HG03095 (cell line): ENCODE measurements around the gene MED31.
A peak's percentile ranks its signal among the peaks of the same experiment; 100 is the strongest.
"Not testable (repeated sequence)": the region's sequence is repeated elsewhere in the genome, so short reads cannot be mapped to it uniquely, and the experiment has no call there.

Experiments used
- ATAC-seq: cut with Tn5 transposase; IDR thresholded peaks from one replicate; pipeline ENCODE4 v1.9.1; 2021; ENCODE audit warnings: moderate library complexity; ENCODE audit not compliant: unreplicated experiment

Gene MED31

DNA sequence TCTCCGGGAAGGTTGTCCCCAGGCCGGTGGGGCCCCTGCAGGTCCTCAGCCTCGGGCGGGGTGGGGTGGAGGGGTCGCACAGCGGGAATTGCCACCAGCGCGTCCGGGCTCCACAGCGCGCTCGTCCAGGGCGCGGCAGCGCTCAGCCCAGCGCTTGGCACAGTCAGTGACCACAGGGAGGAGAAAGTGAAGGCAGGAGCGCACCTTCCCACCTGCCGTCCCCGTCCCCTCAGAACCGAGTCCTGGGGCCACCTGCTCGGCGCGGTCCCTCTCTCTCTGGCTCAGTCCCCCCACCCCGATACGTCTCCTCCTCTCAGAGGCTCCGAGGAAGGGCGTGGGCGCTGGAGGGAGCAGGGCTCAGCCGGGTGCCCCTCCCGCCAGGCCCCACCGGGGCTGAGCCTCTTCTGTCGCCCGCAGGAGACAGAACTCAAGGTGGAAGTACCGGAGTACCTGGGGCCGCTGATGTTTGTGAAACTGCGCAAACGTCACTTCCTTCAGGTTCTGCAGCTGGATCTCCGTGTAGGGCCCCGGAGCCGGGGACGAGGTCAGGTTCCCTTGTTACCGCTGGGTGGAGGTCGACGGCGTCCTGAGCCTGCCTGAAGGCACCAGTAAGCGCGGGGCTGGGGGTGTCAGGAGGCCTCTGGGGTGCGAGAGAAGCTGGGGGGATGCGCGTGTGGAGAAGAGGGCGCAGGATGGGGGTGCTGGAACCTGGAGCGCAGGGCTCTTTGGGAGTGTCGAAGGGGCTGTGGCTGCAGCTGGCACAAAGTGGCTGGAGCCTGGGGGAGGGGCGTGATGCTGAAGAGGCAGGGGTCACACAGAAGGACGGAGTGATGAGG lies 5.6 kb upstream of the MED31 start:
- not testable (repeated sequence) for ATAC-seq

GRCh38 chr17:6655732-6656361 lies 4.4 kb upstream of the MED31 start:
- ATAC-seq = not testable (repeated sequence)

GRCh38 chr17:6654841-6655731 lies 3.7 kb upstream of the MED31 start:
- no peak for ATAC-seq

GRCh38 chr17:6651919-6652452 lies 581 bp upstream of the MED31 start:
- ATAC-seq = peak; percentile 6

GRCh38 chr17:6648181-6648580 lies 3.2 kb downstream of the MED31 start:
- no peak for ATAC-seq

DNA sequence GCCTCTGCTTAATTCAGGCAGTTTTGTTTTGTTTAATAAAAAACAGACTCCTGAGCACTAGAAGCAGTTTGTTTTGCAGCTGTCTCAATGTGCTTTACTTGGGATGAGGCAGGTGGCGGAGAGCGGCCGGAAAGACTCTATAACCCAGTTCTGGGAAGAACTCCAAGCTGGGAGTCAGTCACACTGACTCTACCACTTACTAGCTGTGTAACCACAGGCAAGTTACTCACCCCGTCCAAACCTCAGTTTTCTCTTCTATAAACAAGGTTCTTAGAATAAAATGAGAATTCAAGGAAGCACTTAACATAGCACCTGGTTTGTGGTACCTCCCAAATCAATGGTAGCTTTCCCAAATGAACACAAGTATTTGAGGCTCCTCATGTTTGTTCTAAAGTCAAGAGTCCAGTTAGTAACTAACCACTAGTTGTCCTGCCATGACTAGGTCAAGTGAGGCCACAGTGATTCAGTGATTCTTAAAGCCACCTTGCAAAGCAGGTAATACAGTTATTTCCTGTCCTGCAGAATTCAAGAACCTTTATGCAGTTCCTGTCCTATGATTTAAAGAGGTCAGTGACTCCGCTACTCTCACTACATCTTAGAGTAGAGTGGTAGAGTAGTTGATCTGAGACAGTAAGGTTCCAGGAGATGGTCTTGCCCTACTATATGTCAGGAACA lies 7.8 kb downstream of the MED31 start:
- ATAC-seq = no peak

GRCh38 chr17:6642592-6642991 lies 8.8 kb downstream of the MED31 start:
- ATAC-seq = no peak

DNA sequence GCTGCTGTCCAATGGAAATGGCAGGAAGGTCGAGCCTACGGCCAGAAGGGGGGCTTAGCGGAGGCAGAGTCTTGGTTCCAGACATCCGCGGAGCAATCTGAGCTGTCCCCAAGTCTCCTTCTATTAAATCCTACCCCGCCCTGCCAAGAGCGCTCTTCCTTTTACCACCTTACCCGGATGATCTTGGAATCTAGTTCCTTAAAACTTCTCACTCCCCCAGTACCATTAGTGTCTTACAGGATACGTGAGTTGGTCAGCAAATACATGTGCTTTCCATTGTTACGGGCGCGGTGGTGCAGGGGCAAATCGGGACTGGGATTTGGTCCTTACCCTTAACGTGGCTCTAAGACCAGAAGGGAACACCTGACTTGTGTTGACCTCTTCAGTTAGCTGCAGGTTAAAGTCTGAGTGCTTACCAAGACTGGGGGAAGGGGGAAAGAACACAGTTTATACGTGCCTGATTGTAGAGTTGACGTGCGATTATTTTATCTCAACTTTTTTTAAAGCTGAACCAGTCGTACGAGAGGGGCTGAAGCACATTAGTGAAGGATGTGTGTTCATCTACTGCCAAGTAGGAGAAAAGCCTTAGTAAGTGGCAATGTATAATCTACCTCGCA lies 10.1 kb downstream of the MED31 start:
- ATAC-seq = peak; percentile 2

DNA sequence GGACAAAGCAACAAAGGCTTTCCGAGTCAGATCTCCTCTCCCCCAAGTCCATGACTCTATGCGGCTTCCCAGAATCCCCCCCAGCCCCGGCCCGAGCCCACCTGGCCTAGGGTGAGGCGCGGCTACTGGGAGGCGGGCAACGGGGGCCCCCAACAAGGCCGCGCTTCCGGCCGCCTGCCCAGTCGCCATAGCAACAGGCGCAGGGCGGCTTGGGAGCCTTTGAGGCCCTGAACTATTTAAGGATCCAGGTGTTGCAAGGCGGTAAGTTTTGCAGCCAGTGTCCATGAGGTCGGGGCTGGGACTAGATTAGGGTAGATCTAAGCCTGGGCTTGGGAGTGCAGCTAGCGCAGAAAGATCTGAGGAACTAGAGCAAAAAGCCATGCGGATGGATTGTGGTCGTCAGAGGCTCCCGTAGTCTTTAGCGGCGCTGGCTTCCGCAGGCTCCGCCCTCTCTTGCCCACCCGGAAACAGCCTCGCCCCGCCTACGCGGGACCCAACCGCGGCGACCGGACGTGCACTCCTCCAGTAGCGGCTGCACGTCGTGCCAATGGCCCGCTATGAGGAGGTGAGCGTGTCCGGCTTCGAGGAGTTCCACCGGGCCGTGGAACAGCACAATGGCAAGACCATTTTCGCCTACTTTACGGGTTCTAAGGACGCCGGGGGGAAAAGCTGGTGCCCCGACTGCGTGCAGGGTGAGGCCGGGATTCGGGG lies 10.7 kb downstream of the MED31 start, which contains the start of the genes KIAA0753 and TXNDC17:
Gene KIAA0753 (minus strand): TSS at position 176 of the 711 bp plus-strand sequence. CDS start 5,608 bp downstream, outside the sequence.
Gene TXNDC17 (plus strand): TSS at position 525 of the 711 bp plus-strand sequence. CDS start 23 bp downstream, at position 548.
- ATAC-seq = peak; percentile 77

- ATAC-seq = no peak
Observed at GRCh38 chr17:6639586-6640535, 11.5 kb downstream of the MED31 start.

DNA sequence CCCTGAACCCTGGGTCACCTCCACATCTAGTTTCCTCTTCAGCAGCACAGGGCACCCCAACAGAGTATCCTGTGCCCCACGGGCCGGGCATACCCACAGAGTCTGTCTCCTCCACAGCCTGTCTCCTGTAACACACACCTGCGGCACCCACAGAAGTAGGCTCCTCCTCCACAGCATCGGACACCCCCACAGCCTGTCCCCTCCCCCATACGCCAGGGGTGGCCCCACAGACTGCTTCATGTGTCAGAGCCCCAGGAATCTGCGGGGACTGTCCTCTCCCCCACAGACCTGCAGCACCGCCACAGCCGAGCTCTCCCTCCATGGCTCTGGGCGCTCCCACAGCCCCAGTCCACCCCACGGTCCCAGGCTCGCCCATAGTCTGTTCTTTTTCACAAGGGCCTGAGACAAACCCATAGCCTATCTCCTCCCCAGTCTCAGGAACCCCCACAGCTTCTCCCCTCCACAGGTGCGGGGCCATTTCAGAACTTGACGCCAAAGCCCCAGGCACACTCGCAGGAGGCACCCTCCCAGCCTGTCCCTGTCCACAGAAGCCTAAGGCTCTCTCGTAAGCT lies 12.3 kb downstream of the MED31 start:
- no peak for ATAC-seq

GRCh38 chr17:6638046-6638908 lies 13.1 kb downstream of the MED31 start:
- ATAC-seq = no peak

- ATAC-seq = no peak
Observed at GRCh38 chr17:6637458-6637840, 14.0 kb downstream of the MED31 start.

DNA sequence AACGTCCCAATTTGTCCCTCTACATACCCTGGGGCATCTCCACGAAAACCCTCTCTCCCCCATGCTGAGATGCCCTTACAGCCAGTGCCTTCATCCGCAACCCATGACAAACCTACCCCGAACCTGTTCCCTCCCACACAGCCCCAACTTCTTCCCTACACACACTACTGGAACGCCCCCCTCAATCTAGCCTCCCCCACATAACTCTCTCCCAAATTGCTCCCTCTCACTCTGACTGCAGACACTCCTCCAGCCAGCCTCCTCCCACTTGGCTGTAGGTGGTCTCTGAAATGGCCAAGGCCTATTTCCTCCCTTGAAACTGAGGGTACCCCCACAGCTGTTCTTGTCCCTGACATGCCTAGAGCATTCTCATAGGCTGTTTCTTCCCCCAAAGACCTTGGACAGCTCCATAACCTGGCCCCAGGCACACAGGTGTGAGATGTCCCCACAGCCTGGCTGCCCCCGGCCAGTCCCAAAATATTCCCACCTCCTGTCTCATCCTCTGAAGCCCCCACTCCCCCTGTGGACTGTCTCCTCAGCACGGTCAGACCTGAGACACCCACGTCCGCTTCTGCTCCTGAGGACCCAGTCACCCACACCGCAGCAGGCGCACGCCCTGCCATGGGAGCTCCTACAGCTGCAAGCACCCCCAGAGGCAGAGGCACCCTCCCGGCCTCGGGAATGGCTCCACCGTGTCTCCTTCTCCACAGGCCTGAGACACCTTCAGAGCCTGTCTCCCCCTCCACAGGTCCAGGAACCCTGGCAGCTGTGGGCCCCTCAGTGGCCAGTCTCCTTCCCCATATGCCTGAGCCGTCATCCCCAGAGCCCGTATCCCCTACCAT lies 14.6 kb downstream of the MED31 start:
- no peak for ATAC-seq

- no peak for ATAC-seq
Observed at GRCh38 chr17:6636105-6636504, 15.3 kb downstream of the MED31 start.

- no peak for ATAC-seq
Observed at GRCh38 chr17:6633263-6633662, 18.1 kb downstream of the MED31 start.
